Nephron (organoid): ENCODE data around the gene TMEM59L.
A peak's percentile ranks its signal among the peaks of the same experiment; 100 is the strongest.

Experiments used
- H3K27ac Mint-ChIP-seq, 3 experiments: 2 replicates each; pipeline ENCODE4 v1.8.0; 2020; ENCODE audit warnings: mixed read lengths in 3 of 3, mild to moderate bottlenecking in 2 of 3, moderate library complexity in 1 of 3
- H3K27me3 Mint-ChIP-seq: 2 replicates; pipeline ENCODE4 v1.8.0; 2021; ENCODE audit warnings: low read depth, mild to moderate bottlenecking, moderate library complexity, mixed read lengths
- H3K36me3 Mint-ChIP-seq: 2 replicates; pipeline ENCODE4 v1.8.0; 2020; ENCODE audit warnings: low read depth, mixed read lengths
- H3K4me1 Mint-ChIP-seq: 2 replicates; pipeline ENCODE4 v1.8.0; 2020; ENCODE audit warnings: mixed read lengths
- H3K4me3 Mint-ChIP-seq, 3 experiments: 2 replicates each; pipeline ENCODE4 v1.8.0; 2020; ENCODE audit warnings: mild to moderate bottlenecking in 3 of 3, mixed read lengths in 3 of 3, moderate library complexity in 2 of 3
- H3K9me3 Mint-ChIP-seq: 2 replicates; pipeline ENCODE4 v1.8.0; 2020; ENCODE audit warnings: mixed read lengths
- CTCF ChIP-seq, 3 experiments: fragments of 200-600 bp; sonication (generic); IDR thresholded peaks; one replicate each; pipeline ENCODE4 v1.5.0; 2021; ENCODE audit warnings: antibody characterized with exemption in 3 of 3; ENCODE audit not compliant: unreplicated experiment in 3 of 3

Gene TMEM59L

GRCh38 chr19:18612772-18613588, at the start of gene TMEM59L:
TSS of gene TMEM59L (plus strand) at chr19:18612870. CDS start at chr19:18612959, 89 bp downstream.
- peaks cover 94% of the 10 kb centered on the region for H3K27me3 Mint-ChIP-seq
- no peak within 1 kb of the TSS for H3K27ac Mint-ChIP-seq
- no peak for TF ChIP-seq CTCF (IDR thresholded peaks at IDR 0.05; ENCODE audit: unreplicated experiment in 3 of 3)
- H3K9me3 Mint-ChIP-seq, result peaks cover 7% of the 10 kb centered on the region
- H3K4me1 Mint-ChIP-seq, result peaks cover 13% of the 10 kb centered on the region
- peak within 1 kb of the TSS; percentile 80 to 81 (median 80) for H3K4me3 Mint-ChIP-seq
- H3K36me3 Mint-ChIP-seq, result peaks cover 4% of the 10 kb centered on the region

- Mint-ChIP-seq H3K36me3 (peaks cover 42% of the 10 kb centered on the region), H3K9me3 (no peaks in the 10 kb centered on the region), H3K4me1 (peaks cover 7% of the 10 kb centered on the region), H3K4me3 (no peak overlapping the region), H3K27me3 (no peaks in the 10 kb centered on the region), H3K27ac (no peak overlapping the region)
- TF ChIP-seq CTCF (IDR thresholded peaks at IDR 0.05; ENCODE audit: unreplicated experiment in 3 of 3), result no peak
These were observed 45.7 kb upstream of the TMEM59L start for GRCh38 chr19:18566953-18567352.

- H3K27ac Mint-ChIP-seq, result no peak overlapping the region
- H3K4me3 Mint-ChIP-seq, result no peak overlapping the region
- no peaks in the 10 kb centered on the region for H3K9me3 Mint-ChIP-seq
- no peak for TF ChIP-seq CTCF (IDR thresholded peaks at IDR 0.05; ENCODE audit: unreplicated experiment in 3 of 3)
- H3K27me3 Mint-ChIP-seq, result no peaks in the 10 kb centered on the region
- peaks cover 15% of the 10 kb centered on the region for H3K4me1 Mint-ChIP-seq
- peaks cover 50% of the 10 kb centered on the region for H3K36me3 Mint-ChIP-seq
These were observed 44.3 kb upstream of the TMEM59L start for GRCh38 chr19:18568367-18568766.

- peak within 1 kb of the TSS; percentile 81 to 85 (median 81) for H3K27ac Mint-ChIP-seq
- peaks cover 58% of the 10 kb centered on the region for H3K36me3 Mint-ChIP-seq
- H3K4me1 Mint-ChIP-seq, result peaks cover 15% of the 10 kb centered on the region
- H3K9me3 Mint-ChIP-seq, result no peaks in the 10 kb centered on the region
- H3K4me3 Mint-ChIP-seq, result peak within 1 kb of the TSS; percentile 93 to 98 (median 97)
- no peaks in the 10 kb centered on the region for H3K27me3 Mint-ChIP-seq
- TF ChIP-seq CTCF (IDR thresholded peaks at IDR 0.05; ENCODE audit: unreplicated experiment in 3 of 3), result no peak
These were observed 40.9 kb upstream of the TMEM59L start, which contains the start of gene UBA52 for GRCh38 chr19:18571564-18572344. TSS of gene UBA52 (plus strand) at chr19:18571857. CDS start at chr19:18573301, 1,444 bp downstream.

- no peak for TF ChIP-seq CTCF (IDR thresholded peaks at IDR 0.05; ENCODE audit: unreplicated experiment in 3 of 3)
- Mint-ChIP-seq H3K27ac (no peak overlapping the region), H3K27me3 (no peaks in the 10 kb centered on the region), H3K9me3 (no peaks in the 10 kb centered on the region), H3K4me1 (peaks cover 15% of the 10 kb centered on the region), H3K4me3 (peak overlapping the region; percentile 48 to 59 (median 59)), H3K36me3 (peaks cover 39% of the 10 kb centered on the region)
These were observed 37.9 kb upstream of the TMEM59L start for GRCh38 chr19:18574691-18575291.
